Caco-2 (cell line): ENCODE results near the gene SPOUT1. TPM values are rescaled to one million over a fixed set of nuclear protein-coding genes. Genes with fewer than 3 reads are reported as not detected.

Experiments used
- BruUV-seq: library from RNA; stranded (reverse); fragments of 400-500 nt; replicated peaks from 2 replicates; lab custom pipeline; 2021; lab: Mats Ljungman, UMichigan
- CTCF ChIA-PET: fragments of 300-600 bp; sonication (Branson Sonifier 250); formaldehyde crosslinking; loops from one replicate; lab custom pipeline; 2022; ENCODE audit warnings: antibody characterized with exemption; lab: Charles Lee
- POLR2A ChIA-PET: fragments of 300-600 bp; sonication (Branson Sonifier 250); formaldehyde crosslinking; loops from one replicate; lab custom pipeline; 2022; ENCODE audit warnings: antibody characterized with exemption; lab: Charles Lee
- DNase-seq, 2 experiments: peaks; one replicate each; pipeline versions ENCODE4 v3.0.0 to v3.0.0-alpha.2; 2020 to 2022
- H3K27me3 ChIP-seq: replicated peaks from 2 replicates; pipeline ENCODE4 v1.6.0; 2011; ENCODE audit warnings: low read length; ENCODE audit not compliant: control insufficient read depth, insufficient read depth
- H3K36me3 ChIP-seq: 2 replicates; pipeline ENCODE4 v1.5.1; 2011; ENCODE audit warnings: low read length; ENCODE audit not compliant: control insufficient read depth, insufficient read depth
- H3K4me1 ChIP-seq: fragments of 250-450 bp; sonication (Bioruptor Pico); 2 replicates; pipeline ENCODE4 v1.5.1; 2020; ENCODE audit warnings: mild to moderate bottlenecking
- H3K4me3 ChIP-seq: 2 replicates; pipeline ENCODE4 v1.5.1; 2011; ENCODE audit warnings: low read depth, mild to moderate bottlenecking, control low read depth, low read length
- H3K9me3 ChIP-seq: fragments of 250-450 bp; sonication (Bioruptor Pico); 2 replicates; pipeline ENCODE4 v1.5.1; 2020; ENCODE audit warnings: mild to moderate bottlenecking, moderate library complexity
- H3K27ac Mint-ChIP-seq: one replicate; pipeline ENCODE4 v1.8.0; 2022; ENCODE audit warnings: mixed read lengths; ENCODE audit not compliant: unreplicated experiment
- H3K27me3 Mint-ChIP-seq: one replicate; pipeline ENCODE4 v1.8.0; 2022; ENCODE audit warnings: mixed read lengths; ENCODE audit not compliant: insufficient read depth, unreplicated experiment
- H3K36me3 Mint-ChIP-seq: one replicate; pipeline ENCODE4 v1.8.0; 2022; ENCODE audit warnings: mild to moderate bottlenecking, mixed read lengths; ENCODE audit not compliant: insufficient read depth, unreplicated experiment
- H3K4me1 Mint-ChIP-seq: one replicate; pipeline ENCODE4 v1.8.0; 2022; ENCODE audit warnings: low read depth, mixed read lengths; ENCODE audit not compliant: unreplicated experiment
- H3K4me3 Mint-ChIP-seq: one replicate; pipeline ENCODE4 v1.8.0; 2022; ENCODE audit warnings: mild to moderate bottlenecking, moderate library complexity, mixed read lengths; ENCODE audit not compliant: unreplicated experiment
- H3K9me3 Mint-ChIP-seq: one replicate; pipeline ENCODE4 v1.8.0; 2022; ENCODE audit warnings: mixed read lengths; ENCODE audit not compliant: unreplicated experiment
- CTCF ChIP-seq, 2 experiments: fragments of 200-600 bp in 1 of 2; IDR thresholded peaks; 1 replicate in 1 of 2; 2 replicates in 1 of 2; pipeline versions ENCODE4 v1.5.1 to v1.8.0; 2011 to 2022; ENCODE audit warnings: antibody characterized with exemption in 1 of 2, control low read depth in 1 of 2, inconsistent platforms in 1 of 2, low read depth in 1 of 2, low read length in 1 of 2, mild to moderate bottlenecking in 1 of 2, moderate library complexity in 1 of 2; ENCODE audit not compliant: insufficient read depth in 1 of 2, severe bottlenecking in 1 of 2, unreplicated experiment in 1 of 2
- intact Hi-C: fragments of 100-400 bp; cut with micrococcal nuclease; formaldehyde crosslinking; loops from one replicate; pipeline ENCODE4 v1.10.0; 2022; ENCODE audit not compliant: unreplicated experiment
- total RNA-seq: library from RNA; stranded (reverse); gene quantifications from 2 replicates; pipeline ENCODE4 v1.2.3, GENCODE V29; 2022

The SPOUT1 gene
- total RNA-seq, 1 experiment from 2014 or later: 88.0 TPM

GRCh38 chr9:128836509-128837145, 7.0 kb upstream of the SPOUT1 start:
- Histone ChIP-seq H3K27me3 (no peaks in the 10 kb centered on the region), H3K9me3 (no peaks in the 10 kb centered on the region), H3K36me3 (no peaks in the 10 kb centered on the region; the same call in none of the 2 replicates), H3K4me1 (peaks cover 20% of the 10 kb centered on the region), H3K4me3 (no peak overlapping the region)
- H3K9me3 Mint-ChIP-seq: no peaks in the 10 kb centered on the region
- DNase-seq: no peak
- no peaks in the 10 kb centered on the region for H3K27me3 Mint-ChIP-seq
- peaks cover 12% of the 10 kb centered on the region for H3K4me1 Mint-ChIP-seq
- no TSS peak for BruUV-seq
- no peak for TF ChIP-seq CTCF (IDR thresholded peaks at IDR 0.05; ENCODE audit: insufficient read depth in 1 of 2, low read depth in 1 of 2, low read length in 1 of 2, severe bottlenecking in 1 of 2, unreplicated experiment in 1 of 2)
- CTCF ChIA-PET: no interaction called here
- H3K4me3 Mint-ChIP-seq: no peak overlapping the region
- H3K36me3 Mint-ChIP-seq: peaks cover 12% of the 10 kb centered on the region
- intact Hi-C loops: no loop called here
- POLR2A ChIA-PET: no interaction called here
- no peak overlapping the region for H3K27ac Mint-ChIP-seq

GRCh38 chr9:128835246-128836210, 5.9 kb upstream of the SPOUT1 start:
- Mint-ChIP-seq H3K36me3 (peaks cover 12% of the 10 kb centered on the region), H3K9me3 (no peaks in the 10 kb centered on the region), H3K27ac (no peak overlapping the region), H3K27me3 (no peaks in the 10 kb centered on the region), H3K4me1 (peaks cover 12% of the 10 kb centered on the region), H3K4me3 (no peak overlapping the region)
- TF ChIP-seq CTCF (IDR thresholded peaks at IDR 0.05; ENCODE audit: insufficient read depth in 1 of 2, low read depth in 1 of 2, low read length in 1 of 2, severe bottlenecking in 1 of 2, unreplicated experiment in 1 of 2): no peak
- Histone ChIP-seq H3K4me3 (no peak overlapping the region), H3K9me3 (no peaks in the 10 kb centered on the region), H3K36me3 (no peaks in the 10 kb centered on the region; the same call in none of the 2 replicates), H3K4me1 (peaks cover 20% of the 10 kb centered on the region), H3K27me3 (no peaks in the 10 kb centered on the region)
- ChIA-PET POLR2A (no interaction called here), CTCF (no interaction called here)
- BruUV-seq: no TSS peak
- intact Hi-C loops: no loop called here
- DNase-seq: no peak

DNA sequence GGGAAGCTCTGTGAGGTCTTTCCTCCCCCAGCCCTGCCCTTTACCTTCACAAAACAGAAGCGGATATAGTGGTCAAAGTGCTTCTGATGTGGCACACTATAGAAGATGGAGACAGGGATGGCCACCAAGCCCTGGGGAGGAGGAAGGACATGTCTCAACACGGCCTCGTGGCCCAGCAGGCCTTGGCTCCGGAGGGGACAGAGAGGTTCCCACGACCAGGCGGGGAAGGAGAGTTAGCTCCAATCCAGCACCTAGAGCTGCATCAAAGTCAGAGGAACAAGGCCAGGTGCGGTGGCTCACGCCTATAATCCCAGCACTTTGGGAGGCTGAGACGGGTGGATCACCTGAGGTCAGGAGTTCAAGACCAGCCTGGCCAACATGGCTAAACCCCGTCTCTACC, 4.1 kb upstream of the SPOUT1 start:
- BruUV-seq: no TSS peak
- H3K9me3 Mint-ChIP-seq: no peaks in the 10 kb centered on the region
- intact Hi-C loops: no loop called here
- no peaks in the 10 kb centered on the region for H3K27me3 Mint-ChIP-seq
- H3K27me3 ChIP-seq: no peaks in the 10 kb centered on the region
- no peak for DNase-seq
- no peak overlapping the region for H3K27ac Mint-ChIP-seq
- H3K9me3 ChIP-seq: no peaks in the 10 kb centered on the region
- H3K4me3 Mint-ChIP-seq: no peak overlapping the region
- no peak overlapping the region for H3K4me3 ChIP-seq
- POLR2A ChIA-PET: no interaction called here
- no peaks in the 10 kb centered on the region; the same call in none of the 2 replicates for H3K36me3 ChIP-seq
- peaks cover 16% of the 10 kb centered on the region for H3K4me1 Mint-ChIP-seq
- peaks cover 16% of the 10 kb centered on the region for H3K4me1 ChIP-seq
- TF ChIP-seq CTCF (IDR thresholded peaks at IDR 0.05; ENCODE audit: insufficient read depth in 1 of 2, low read depth in 1 of 2, low read length in 1 of 2, severe bottlenecking in 1 of 2, unreplicated experiment in 1 of 2): no peak
- CTCF ChIA-PET: no interaction called here
- H3K36me3 Mint-ChIP-seq: peaks cover 21% of the 10 kb centered on the region
